Ishikawa (cell line): Measurements from ENCODE around the gene CYBRD1.

Source experiments
- CEBPB ChIP-seq: IDR thresholded peaks from 2 replicates; pipeline ENCODE4 v1.6.1; 2012
- CREB1 ChIP-seq: IDR thresholded peaks from 2 replicates; pipeline ENCODE4 v1.6.1; 2012; ENCODE audit warnings: low read depth
- EP300 ChIP-seq: IDR thresholded peaks from 2 replicates; pipeline ENCODE4 v1.6.1; 2012; ENCODE audit warnings: borderline replicate concordance
- MAX ChIP-seq: IDR thresholded peaks from 2 replicates; pipeline ENCODE4 v1.6.1; 2012
- NFIC ChIP-seq: IDR thresholded peaks from 2 replicates; pipeline ENCODE4 v1.6.1; 2012
- RAD21 ChIP-seq: IDR thresholded peaks from 2 replicates; pipeline ENCODE4 v1.6.1; 2012; ENCODE audit warnings: low read depth
- REST ChIP-seq: IDR thresholded peaks from 2 replicates; pipeline ENCODE4 v1.6.1; 2012; ENCODE audit warnings: low read depth, mild to moderate bottlenecking
- TAF1 ChIP-seq: IDR thresholded peaks from 2 replicates; pipeline ENCODE4 v1.6.1; 2012; ENCODE audit warnings: low read depth, mild to moderate bottlenecking
- USF1 ChIP-seq: IDR thresholded peaks from 2 replicates; pipeline ENCODE4 v1.6.1; 2012
- ZBTB7A ChIP-seq: IDR thresholded peaks from 2 replicates; pipeline ENCODE4 v1.6.1; 2012; ENCODE audit warnings: low read depth

GRCh38 chr2:171522052-171522787 is at the start of gene CYBRD1:
- TF ChIP-seq USF1 (peak; percentile 67), NFIC (peak; percentile 80), MAX (peak; percentile 58), ZBTB7A (no peak), TAF1 (no peak), CEBPB (no peak), RAD21 (no peak), EP300 (no peak), REST (no peak), CREB1 (no peak)
